NCI-H82 (cell line): ENCODE results near the gene GALNT13.
"Not testable (repeated sequence)": the region's sequence is repeated elsewhere in the genome, so short reads cannot be mapped to it uniquely, and the experiment has no call there.

Source experiments
- DNase-seq: peaks from one replicate; lab custom pipeline; 2025; lab: John Stamatoyannopoulos, UW

The GALNT13 gene

GRCh38 chr2:154408786-154409185, 537.1 kb downstream of the GALNT13 start:
- no peak for DNase-seq

GRCh38 chr2:154422251-154422650, 550.5 kb downstream of the GALNT13 start:
- DNase-seq, result no peak

GRCh38 chr2:154425994-154426393, 554.3 kb downstream of the GALNT13 start:
- DNase-seq, result no peak

GRCh38 chr2:154427453-154427852, 555.7 kb downstream of the GALNT13 start:
- DNase-seq, result no peak

- no peak for DNase-seq
These were observed 556.3 kb downstream of the GALNT13 start for GRCh38 chr2:154428022-154428421.

- no peak for DNase-seq
These were observed 561.3 kb downstream of the GALNT13 start for GRCh38 chr2:154433010-154433409.

- no peak for DNase-seq
These were observed 565.4 kb downstream of the GALNT13 start for GRCh38 chr2:154437104-154437503.

GRCh38 chr2:154439156-154439555, 567.4 kb downstream of the GALNT13 start:
- peak; percentile 18 for DNase-seq

- DNase-seq, result no peak
These were observed 572.2 kb downstream of the GALNT13 start for GRCh38 chr2:154443919-154444318.

GRCh38 chr2:154446324-154446723, 574.6 kb downstream of the GALNT13 start:
- DNase-seq, result no peak

- DNase-seq, result peak; percentile 41
These were observed 576.2 kb downstream of the GALNT13 start for GRCh38 chr2:154447727-154448418.

- DNase-seq, result no peak
These were observed 578.4 kb downstream of the GALNT13 start for GRCh38 chr2:154449951-154450658.

- DNase-seq, result no peak
These were observed 580.7 kb downstream of the GALNT13 start for GRCh38 chr2:154452471-154452870.

GRCh38 chr2:154452906-154453493, 581.3 kb downstream of the GALNT13 start:
- DNase-seq, result peak; percentile 41

- no peak for DNase-seq
These were observed 583.4 kb downstream of the GALNT13 start for GRCh38 chr2:154455166-154455565.

- DNase-seq, result no peak
These were observed 584.1 kb downstream of the GALNT13 start for GRCh38 chr2:154455866-154456265.

- no peak for DNase-seq
These were observed 585.6 kb downstream of the GALNT13 start for GRCh38 chr2:154457286-154457685.

GRCh38 chr2:154459286-154459685, 587.6 kb downstream of the GALNT13 start:
- DNase-seq, result no peak

GRCh38 chr2:154462634-154463033, 590.9 kb downstream of the GALNT13 start:
- DNase-seq, result no peak

GRCh38 chr2:154466226-154466625, 594.5 kb downstream of the GALNT13 start:
- DNase-seq, result no peak

- no peak for DNase-seq
These were observed 598.7 kb downstream of the GALNT13 start for GRCh38 chr2:154470376-154470775.

GRCh38 chr2:154471492-154471891, 599.8 kb downstream of the GALNT13 start:
- not testable (repeated sequence) for DNase-seq

- no peak for DNase-seq
These were observed 605.6 kb downstream of the GALNT13 start for GRCh38 chr2:154477319-154477718.
